HG03354 (cell line): ENCODE data around the gene LDLRAD3.

Experiments
- ATAC-seq: cut with Tn5 transposase; IDR thresholded peaks from one replicate; pipeline ENCODE4 v1.9.1; 2021; ENCODE audit warnings: mild to moderate bottlenecking; ENCODE audit not compliant: unreplicated experiment, poor library complexity, severe bottlenecking

The LDLRAD3 gene

GRCh38 chr11:36090356-36091109 lies 146.7 kb downstream of the LDLRAD3 start:
- ATAC-seq, result no peak

DNA sequence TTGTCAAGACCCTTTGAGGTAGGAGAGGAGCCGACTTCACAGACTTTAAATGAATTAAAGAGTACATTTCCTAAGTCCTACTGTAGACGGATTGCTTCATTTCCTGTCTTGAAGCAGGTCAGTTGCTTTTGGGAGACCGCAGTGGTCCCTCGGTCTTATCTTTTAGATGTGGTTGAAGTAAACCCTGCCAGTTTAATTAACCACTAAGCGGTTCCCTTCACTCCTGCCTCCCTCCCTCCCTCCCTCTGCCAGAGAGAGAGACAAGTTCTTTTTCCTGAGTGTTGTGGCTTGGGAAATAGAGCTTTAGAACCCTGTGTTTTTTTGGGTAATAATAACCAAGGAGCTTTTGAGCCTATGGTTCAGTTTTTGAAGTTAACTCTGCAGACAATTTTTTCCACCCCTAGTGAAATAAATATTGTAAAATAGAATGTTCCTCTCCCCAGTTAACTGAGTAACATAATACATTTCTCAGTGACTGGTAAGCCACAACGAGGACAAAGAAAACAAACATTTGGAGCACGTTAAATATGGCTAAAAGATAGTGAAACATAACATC lies 147.5 kb downstream of the LDLRAD3 start:
- no peak for ATAC-seq

DNA sequence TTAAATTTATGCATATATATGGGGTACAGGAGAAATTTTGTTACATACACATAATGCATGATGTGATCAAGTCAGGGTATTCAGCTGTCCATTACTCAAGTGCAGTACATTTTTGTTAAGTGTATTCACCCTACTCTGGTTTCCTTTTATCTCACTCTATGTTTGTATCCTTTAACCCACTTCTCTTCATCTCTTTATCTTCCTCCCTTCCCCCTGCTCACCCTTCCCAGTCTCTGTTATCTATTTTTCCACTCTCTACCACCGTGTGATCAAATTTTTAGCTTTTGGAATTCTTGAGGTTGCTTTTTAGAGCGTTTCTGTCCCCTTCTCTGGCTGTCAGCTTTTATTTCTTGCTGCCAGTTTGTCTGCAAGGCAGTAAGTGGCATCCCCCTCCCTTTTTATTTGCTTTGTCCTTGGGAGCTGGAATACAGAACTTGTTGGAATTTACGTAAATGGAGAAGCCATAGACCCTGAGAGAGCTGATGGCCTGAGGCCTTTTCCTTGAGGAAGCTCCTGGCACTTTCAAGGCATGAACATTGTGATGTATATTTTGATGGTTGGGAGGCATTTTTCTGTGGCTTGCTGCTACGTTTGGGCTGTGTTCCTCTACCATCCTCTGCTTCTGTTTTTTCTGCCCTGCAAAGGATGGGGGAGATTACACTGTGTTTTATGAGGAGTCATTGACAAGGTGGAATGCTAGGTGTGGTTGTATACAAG lies 148.6 kb downstream of the LDLRAD3 start:
- ATAC-seq, result no peak

- no peak for ATAC-seq
Observed at GRCh38 chr11:36093548-36093947, 149.7 kb downstream of the LDLRAD3 start.

DNA sequence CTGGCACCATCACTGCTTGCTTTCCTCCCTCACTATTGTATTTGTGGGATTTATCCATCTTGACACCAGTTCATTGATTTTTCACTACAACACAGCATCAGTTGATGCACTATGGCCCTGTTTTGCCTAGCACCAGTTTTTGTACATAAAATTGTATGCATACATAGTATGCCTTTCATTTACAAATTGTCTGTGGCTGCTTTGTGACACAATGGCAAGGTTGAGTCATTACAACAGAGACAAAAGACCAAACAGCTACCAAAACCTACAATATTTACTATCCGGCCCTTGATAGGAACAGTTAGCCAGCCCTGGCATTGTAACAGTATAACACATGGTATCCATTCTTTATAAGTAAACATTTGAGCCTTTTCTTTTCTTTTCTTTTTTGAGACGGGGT lies 150.3 kb downstream of the LDLRAD3 start:
- ATAC-seq, result no peak

- ATAC-seq, result no peak
Observed at GRCh38 chr11:36095716-36096115, 151.9 kb downstream of the LDLRAD3 start.

DNA sequence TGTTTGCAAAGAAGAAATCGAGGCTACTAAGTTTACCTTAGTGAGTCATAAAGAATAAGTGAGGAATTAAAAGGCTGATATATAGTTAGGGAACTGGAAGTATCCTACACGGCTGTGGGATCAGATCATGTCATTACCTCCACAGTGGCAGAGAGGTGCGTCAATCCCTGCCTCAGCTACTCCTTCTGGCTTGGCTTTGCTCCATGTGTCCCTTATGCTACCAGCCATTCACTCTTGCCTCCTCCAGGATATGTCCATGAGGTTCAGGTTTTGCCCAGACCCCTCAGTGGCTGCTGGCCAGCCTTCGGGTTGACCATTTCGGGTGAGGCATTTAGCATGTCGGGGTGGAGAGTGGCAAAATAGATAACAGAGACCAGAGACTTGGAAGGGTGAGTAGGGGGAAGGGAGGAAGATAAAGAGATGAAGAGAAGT lies 153.4 kb downstream of the LDLRAD3 start:
- ATAC-seq, result no peak

GRCh38 chr11:36098087-36098486 lies 154.2 kb downstream of the LDLRAD3 start:
- ATAC-seq, result no peak

DNA sequence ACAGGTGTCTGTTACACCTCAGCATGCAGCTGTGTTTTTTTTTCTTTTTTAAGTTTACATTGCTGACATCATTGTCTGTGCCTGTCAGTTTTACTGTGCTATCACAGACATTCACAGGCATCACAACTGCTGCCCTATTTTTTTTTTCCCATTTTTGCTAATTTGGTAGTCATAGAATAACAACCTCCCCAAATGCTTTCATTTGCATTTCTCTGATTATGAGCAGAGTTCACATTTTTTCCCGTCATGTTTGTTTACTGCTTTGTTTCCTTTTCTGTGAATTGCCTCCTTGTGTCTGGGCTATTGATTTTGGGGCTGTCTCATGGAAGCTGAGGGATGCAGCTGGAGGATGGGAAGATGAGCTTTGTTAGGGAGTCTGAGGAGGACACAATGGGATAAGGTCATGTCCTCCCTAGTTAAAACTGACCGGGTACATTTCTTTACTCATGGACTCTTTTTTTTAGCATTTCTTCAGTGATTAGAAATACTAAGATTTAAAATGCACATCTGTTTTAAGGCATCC lies 155.1 kb downstream of the LDLRAD3 start:
- no peak for ATAC-seq

- ATAC-seq, result no peak
Observed at GRCh38 chr11:36101466-36101865, 157.6 kb downstream of the LDLRAD3 start.

DNA sequence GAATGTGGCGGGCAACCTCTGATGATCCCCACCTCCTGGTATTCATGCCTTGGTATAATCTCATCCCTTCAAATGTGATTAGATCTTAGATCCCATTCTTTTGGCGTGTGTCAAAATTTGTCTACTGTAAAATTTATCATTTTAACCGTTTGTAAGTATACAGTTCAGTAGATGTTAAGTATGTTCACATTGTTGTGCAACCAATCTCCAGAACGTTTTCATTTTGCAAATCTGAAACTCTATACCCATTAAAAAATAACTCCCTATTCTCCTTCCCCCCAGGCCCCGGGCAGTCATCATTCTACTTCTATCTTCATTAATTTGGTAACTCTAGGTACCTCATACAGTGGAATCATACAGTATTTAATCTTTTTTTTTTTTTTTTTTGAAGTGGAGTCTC lies 159.0 kb downstream of the LDLRAD3 start:
- no peak for ATAC-seq

DNA sequence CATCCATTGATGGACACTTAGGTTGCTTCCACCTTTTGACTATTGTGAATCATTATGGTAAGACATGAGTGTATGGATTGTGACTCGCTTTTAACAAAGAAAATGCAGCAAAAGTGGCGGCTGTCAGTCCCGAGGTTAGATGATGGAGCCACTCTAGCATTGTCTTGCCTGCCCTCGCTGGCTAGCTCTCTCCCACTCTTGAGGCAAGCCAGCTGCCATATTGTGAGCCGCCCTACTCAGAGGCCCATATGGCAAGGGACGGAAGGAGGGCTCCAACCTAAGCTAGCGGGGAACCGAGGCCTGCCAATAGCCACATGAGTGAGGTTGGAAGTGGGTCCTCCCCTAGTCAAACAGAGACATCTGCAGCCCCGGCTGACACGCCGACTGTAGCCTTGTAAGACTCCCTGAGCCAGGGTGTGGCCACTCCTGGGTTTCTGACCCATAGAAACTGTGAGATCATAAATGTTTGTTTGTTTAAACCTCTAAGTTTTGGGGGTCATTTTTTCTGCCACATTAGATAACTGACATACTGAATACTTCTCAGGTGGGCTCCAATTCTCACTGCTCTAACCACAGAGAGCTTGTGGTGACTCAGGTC lies 160.2 kb downstream of the LDLRAD3 start:
- ATAC-seq, result no peak

GRCh38 chr11:36104660-36104992 lies 160.8 kb downstream of the LDLRAD3 start:
- no peak for ATAC-seq

DNA sequence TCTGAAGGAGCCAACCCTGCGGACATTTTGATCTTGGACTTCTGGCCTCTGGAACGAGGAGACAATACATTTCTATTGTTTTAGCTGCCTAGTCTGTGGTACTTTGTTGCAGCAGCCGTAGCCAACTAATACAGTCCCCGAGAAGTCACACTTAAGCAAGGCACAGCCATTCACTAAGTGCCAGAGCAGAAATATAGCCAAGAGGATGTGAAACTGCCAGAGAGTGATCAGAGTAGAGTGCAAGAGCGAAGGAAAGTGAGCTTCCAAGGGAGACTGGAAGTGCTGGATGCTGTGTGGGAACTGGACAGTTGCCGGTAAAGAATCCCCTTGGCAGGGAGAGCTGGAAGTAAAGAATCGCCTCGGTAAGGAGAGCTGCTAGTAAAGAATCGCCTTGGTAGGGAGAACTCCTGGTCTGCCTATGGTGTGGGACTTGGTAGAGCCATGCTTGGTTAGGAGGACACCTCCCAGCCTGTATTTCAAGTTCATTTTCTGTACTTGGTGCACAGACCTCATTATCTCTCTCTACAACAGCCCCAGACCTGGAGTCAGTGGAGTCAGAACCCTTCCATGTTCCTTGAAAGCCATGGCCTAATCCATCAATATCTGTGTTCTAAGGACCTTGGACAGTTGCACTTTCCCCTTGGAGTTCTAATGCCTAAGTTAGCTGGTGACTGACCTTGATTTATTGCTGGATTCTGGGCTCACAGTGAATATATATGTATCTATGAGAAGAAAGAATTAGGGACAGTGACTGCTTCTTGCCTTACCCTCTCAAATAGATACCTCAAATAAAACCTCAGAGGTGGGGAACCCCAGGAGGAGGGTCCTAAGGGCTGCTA lies 162.1 kb downstream of the LDLRAD3 start:
- no peak for ATAC-seq

- no peak for ATAC-seq
Observed at GRCh38 chr11:36107547-36107946, 163.7 kb downstream of the LDLRAD3 start.

- ATAC-seq, result no peak
Observed at GRCh38 chr11:36108881-36109589, 165.2 kb downstream of the LDLRAD3 start.

DNA sequence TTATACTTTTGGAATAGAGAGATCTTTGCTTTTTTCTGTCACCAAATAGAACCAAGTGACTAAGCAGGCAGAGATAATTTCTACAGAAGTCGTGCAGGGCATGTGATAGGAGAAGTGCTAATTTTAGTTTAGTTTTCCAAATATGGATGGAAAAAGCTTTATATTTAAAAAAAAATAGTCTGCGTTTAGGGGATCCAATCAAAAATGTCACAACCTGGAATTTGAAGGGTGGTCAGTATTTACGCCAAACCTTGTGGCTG lies 165.7 kb downstream of the LDLRAD3 start:
- no peak for ATAC-seq

DNA sequence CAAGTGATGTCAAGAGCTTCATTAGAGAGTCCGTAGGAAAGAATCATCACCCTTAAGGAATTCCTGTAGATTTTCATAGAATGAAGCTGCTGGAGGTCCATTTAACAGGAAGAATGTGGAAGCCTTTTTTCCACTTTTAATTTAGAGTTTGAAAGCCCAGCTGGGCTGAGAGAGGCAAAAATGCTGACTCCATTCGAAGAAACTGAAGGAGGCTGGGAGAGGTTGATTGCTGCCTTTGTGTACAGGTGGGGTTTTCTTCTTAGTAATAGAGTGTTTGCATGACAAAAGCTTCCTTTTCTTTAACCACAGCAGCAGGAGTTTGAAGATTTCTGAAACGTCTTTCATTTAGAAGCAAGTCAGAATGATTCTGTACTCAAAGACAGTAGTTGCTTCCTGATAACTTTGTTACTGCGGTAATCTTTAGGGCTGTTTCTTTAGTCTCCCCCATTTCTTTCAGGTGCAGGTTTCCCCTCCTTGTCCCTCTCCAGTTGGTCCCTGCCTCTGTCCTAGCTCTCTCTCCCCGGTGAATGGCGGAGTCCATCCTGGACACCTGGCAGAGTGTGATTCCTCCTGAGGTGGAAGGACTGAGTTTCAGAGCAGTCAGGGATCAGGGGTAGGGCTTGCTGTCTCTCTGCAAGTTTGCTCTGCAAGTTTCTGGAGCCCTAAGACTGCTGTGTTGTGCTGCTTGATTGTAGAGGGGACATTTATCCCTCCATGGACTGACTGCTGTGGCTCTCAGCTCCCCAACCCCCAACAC lies 166.2 kb downstream of the LDLRAD3 start:
- no peak for ATAC-seq
